Kidney (tissue), 14 donors: ENCODE results near the gene ARID1B. TPM values are rescaled to one million over a fixed set of nuclear protein-coding genes. Genes with fewer than 3 reads are reported as not detected.

Experiments
- DNase-seq, 5 donors: peaks; one replicate each; pipeline ENCODE4 v3.0.0-alpha.2; 2013 to 2020
- FAIRE-seq: peaks from 2 replicates; lab custom pipeline; 2012; peaks lifted over from hg19 to GRCh38; lab: Jason Lieb, UNC
- H3K27ac ChIP-seq, 2 donors: one replicate each; pipeline ENCODE4 v1.7.0; 2013; ENCODE audit warnings: low read depth in 2 of 2, low read length in 2 of 2, inconsistent platforms in 1 of 2
- H3K27me3 ChIP-seq: one replicate; pipeline ENCODE4 v1.7.1; 2013; ENCODE audit warnings: low read length, inconsistent platforms; ENCODE audit not compliant: control insufficient read depth, insufficient read depth
- H3K36me3 ChIP-seq, 3 donors: one replicate each; pipeline versions ENCODE4 v1.7.0 to v1.7.1; 2013; ENCODE audit warnings: low read length in 3 of 3, control low read depth in 1 of 3, inconsistent platforms in 1 of 3; ENCODE audit not compliant: insufficient read depth in 3 of 3, control insufficient read depth in 2 of 3
- H3K4me1 ChIP-seq, 3 donors: one replicate each; pipeline versions ENCODE4 v1.7.0 to v1.7.1; 2013; ENCODE audit warnings: low read length in 3 of 3, inconsistent platforms in 1 of 3, low read depth in 1 of 3; ENCODE audit not compliant: control insufficient read depth in 2 of 3, insufficient read depth in 2 of 3
- H3K4me3 ChIP-seq, 3 donors: one replicate each; pipeline versions ENCODE4 v1.7.0 to v1.8.1; 2013; ENCODE audit warnings: low read length in 3 of 3, control low read depth in 1 of 3, inconsistent platforms in 1 of 3
- H3K9ac ChIP-seq, 3 donors: one replicate each; pipeline versions ENCODE4 v1.7.0 to v1.7.1; 2013; ENCODE audit warnings: low read length in 3 of 3, control low read depth in 1 of 3, inconsistent platforms in 1 of 3
- H3K9me3 ChIP-seq, 3 donors: one replicate each; pipeline versions ENCODE4 v1.7.0 to v1.7.1; 2013; ENCODE audit warnings: low read length in 3 of 3, control low read depth in 1 of 3, inconsistent platforms in 1 of 3; ENCODE audit not compliant: control insufficient read depth in 2 of 3, insufficient read depth in 1 of 3
- CTCF ChIP-seq: IDR thresholded peaks from 3 replicates; pipeline ENCODE4 v1.5.1; 2012; ENCODE audit warnings: mild to moderate bottlenecking, moderate library complexity, borderline replicate concordance; ENCODE audit not compliant: insufficient read depth; ENCODE audit errors: extremely low read depth
- intact Hi-C: fragments of 100-400 bp; cut with DNase I; formaldehyde crosslinking; loops from one replicate; pipeline ENCODE4 v1.11.1; 2022
- polyA plus RNA-seq: library from polyadenylated mRNA; stranded (reverse); fragments of 350-450 nt; fragmentation: Illumina TruSeq; extraction: RNeasy Lipid Tissue Mini Kit (QIAGEN cat#74804); gene quantifications from one replicate; pipeline ENCODE4 v1.2.3, GENCODE V29; 2014; ENCODE audit warnings: low read depth, low replicate concordance; ENCODE audit not compliant: insufficient read depth
- total RNA-seq: library from RNA; stranded (reverse); fragmentation: NEBNext Ultra II Directional; extraction: Animal tissue kit (Norgen Biotek cat#: 25700); gene quantifications from one replicate; pipeline ENCODE4 v1.2.1, GENCODE V29; 2021
- donor health status: control.
- donor health status: control.
- donor health status: control.
- donor health status: control.
- donor health status: control.
- donor health status: DM: yes; HTN: yes; CAD: no.
- donor health status: Normal renal cell carcinoma (clear cell type).

The ARID1B gene
- total and polyA plus RNA-seq, 2 donors from 2014 or later = 16.4 to 110 TPM

GRCh38 chr6:157232161-157232895 is 455.1 kb downstream of the ARID1B start:
- no peak for FAIRE-seq

GRCh38 chr6:157233156-157233555 is 456.0 kb downstream of the ARID1B start:
- peaks cover 0 to 13% (median 0%) of the 10 kb centered on the region in 3 donors for H3K4me1 ChIP-seq
- peak in 1 of 5 donors; percentile 25 for DNase-seq
- intact Hi-C loops = no loop called here
- H3K4me3 ChIP-seq = no peak overlapping the region
- no peaks in the 10 kb centered on the region for H3K36me3 ChIP-seq
- H3K27ac ChIP-seq = no peak overlapping the region
- no peak for FAIRE-seq
- H3K9ac ChIP-seq = no peak overlapping the region
- H3K27me3 ChIP-seq = no peaks in the 10 kb centered on the region
- TF ChIP-seq CTCF = no peak
- H3K9me3 ChIP-seq = no peaks in the 10 kb centered on the region

More at GRCh38 chr6:157232161-157232895, 455.1 kb downstream of the ARID1B start:
- no peaks in the 10 kb centered on the region for H3K9me3 ChIP-seq
- H3K4me1 ChIP-seq = peaks cover 0 to 17% (median 0%) of the 10 kb centered on the region in 3 donors
- peak in 1 of 5 donors; percentile 28 for DNase-seq
- no peak overlapping the region for H3K4me3 ChIP-seq
- no peak overlapping the region for H3K9ac ChIP-seq
- no peak overlapping the region for H3K27ac ChIP-seq
- H3K36me3 ChIP-seq = no peaks in the 10 kb centered on the region
- intact Hi-C loops = no loop called here
- H3K27me3 ChIP-seq = no peaks in the 10 kb centered on the region
- no peak for TF ChIP-seq CTCF

DNA sequence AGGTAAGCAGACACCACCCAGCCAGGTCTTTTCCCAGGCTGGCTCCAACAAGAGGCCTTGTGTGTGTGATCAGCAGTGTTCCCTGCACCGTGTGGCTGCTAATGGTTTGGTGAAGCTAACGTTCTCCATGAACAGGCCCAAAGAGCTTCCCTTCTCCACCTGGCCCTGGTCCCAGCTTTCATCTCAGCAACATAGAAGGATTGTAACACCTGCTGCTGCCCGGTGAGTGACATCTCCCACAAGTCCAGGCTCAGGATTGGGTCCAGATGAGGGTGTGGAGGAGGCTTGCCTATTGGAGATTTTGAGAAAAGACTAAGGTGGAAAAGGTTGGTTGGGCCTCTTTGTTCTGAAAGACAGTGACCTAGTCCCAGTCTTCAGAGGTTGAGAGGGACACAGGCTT is 456.5 kb downstream of the ARID1B start:
- peak in 1 of 5 donors; percentile 11 for DNase-seq
- Histone ChIP-seq H3K9me3 (no peaks in the 10 kb centered on the region), H3K27me3 (peaks cover 2% of the 10 kb centered on the region), H3K36me3 (no peaks in the 10 kb centered on the region), H3K4me1 (peaks cover 0 to 13% (median 0%) of the 10 kb centered on the region in 3 donors), H3K9ac (no peak overlapping the region), H3K4me3 (no peak overlapping the region), H3K27ac (no peak overlapping the region)
- intact Hi-C loops = no loop called here
- no peak for TF ChIP-seq CTCF
- FAIRE-seq = no peak
